WERI-Rb-1 (cell line): ENCODE measurements around the gene SDSL.

ENCODE experiments used
- DNase-seq: peaks from one replicate; pipeline ENCODE4 v3.0.0-alpha.2; 2020
- H3K27ac ChIP-seq: fragments of 250-450 bp; sonication (Bioruptor Pico); 2 replicates; pipeline ENCODE4 v1.5.1; 2020; ENCODE audit warnings: mild to moderate bottlenecking, moderate library complexity
- H3K27me3 ChIP-seq: fragments of 250-450 bp; sonication (Bioruptor Pico); 2 replicates; pipeline ENCODE4 v1.5.1; 2021; ENCODE audit warnings: mild to moderate bottlenecking, low read depth, moderate library complexity; ENCODE audit not compliant: insufficient read depth, severe bottlenecking
- H3K36me3 ChIP-seq: fragments of 250-450 bp; sonication (Bioruptor Pico); 2 replicates; pipeline ENCODE4 v1.5.1; 2020; ENCODE audit warnings: mild to moderate bottlenecking, moderate library complexity
- H3K4me3 ChIP-seq: 2 replicates; pipeline ENCODE4 v1.5.1; 2011; ENCODE audit warnings: low read depth, mild to moderate bottlenecking, control low read depth, low read length
- H3K9me3 ChIP-seq: fragments of 250-450 bp; sonication (Bioruptor Pico); 2 replicates; pipeline ENCODE4 v1.5.1; 2021; ENCODE audit warnings: mild to moderate bottlenecking, moderate library complexity; ENCODE audit not compliant: severe bottlenecking
- TF ChIP-seq, protein P1 (sequence below): IDR thresholded peaks from 2 replicates; pipeline ENCODE4 v1.5.1; 2011; ENCODE audit warnings: low read depth, mild to moderate bottlenecking, control low read depth, inconsistent platforms, low read length

The SDSL gene

DNA sequence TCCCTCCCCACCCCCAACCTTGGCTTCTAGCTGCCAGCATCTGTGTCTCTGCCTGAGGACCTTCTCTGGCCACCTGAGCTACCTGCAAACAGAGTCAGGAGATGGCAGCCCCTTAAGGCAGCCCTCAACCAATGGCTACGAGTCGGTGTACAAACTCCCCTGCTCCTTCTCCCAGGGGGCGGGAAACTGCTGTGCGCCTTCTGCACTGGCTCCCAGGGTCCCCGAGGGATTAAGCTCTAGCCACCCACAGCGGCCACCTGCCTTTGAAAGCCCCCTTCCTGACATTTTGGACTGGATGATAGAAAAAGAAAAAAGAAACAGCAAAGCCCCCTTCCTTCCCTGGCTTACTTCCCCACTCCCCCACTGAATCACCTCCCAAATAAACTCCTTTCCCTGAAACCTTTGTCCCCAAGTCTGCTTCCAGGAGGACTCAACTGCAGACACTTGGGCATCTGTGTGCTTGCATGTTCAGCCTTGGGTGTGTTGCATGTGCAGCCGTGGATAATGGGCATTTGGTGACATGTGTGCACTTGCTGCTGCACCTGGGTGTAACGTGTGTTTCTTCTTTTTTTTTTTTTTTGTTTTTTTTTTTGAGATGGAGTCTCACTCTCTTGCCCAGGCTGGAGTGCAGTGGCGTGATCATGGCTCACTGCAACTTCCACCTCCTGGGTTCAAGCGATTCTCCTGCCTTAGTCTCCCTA, 24.5 kb upstream of the SDSL start:
- no peaks in the 10 kb centered on the region for H3K27me3 ChIP-seq
- TF ChIP-seq, protein P1, sequence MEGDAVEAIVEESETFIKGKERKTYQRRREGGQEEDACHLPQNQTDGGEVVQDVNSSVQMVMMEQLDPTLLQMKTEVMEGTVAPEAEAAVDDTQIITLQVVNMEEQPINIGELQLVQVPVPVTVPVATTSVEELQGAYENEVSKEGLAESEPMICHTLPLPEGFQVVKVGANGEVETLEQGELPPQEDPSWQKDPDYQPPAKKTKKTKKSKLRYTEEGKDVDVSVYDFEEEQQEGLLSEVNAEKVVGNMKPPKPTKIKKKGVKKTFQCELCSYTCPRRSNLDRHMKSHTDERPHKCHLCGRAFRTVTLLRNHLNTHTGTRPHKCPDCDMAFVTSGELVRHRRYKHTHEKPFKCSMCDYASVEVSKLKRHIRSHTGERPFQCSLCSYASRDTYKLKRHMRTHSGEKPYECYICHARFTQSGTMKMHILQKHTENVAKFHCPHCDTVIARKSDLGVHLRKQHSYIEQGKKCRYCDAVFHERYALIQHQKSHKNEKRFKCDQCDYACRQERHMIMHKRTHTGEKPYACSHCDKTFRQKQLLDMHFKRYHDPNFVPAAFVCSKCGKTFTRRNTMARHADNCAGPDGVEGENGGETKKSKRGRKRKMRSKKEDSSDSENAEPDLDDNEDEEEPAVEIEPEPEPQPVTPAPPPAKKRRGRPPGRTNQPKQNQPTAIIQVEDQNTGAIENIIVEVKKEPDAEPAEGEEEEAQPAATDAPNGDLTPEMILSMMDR = no peak

DNA sequence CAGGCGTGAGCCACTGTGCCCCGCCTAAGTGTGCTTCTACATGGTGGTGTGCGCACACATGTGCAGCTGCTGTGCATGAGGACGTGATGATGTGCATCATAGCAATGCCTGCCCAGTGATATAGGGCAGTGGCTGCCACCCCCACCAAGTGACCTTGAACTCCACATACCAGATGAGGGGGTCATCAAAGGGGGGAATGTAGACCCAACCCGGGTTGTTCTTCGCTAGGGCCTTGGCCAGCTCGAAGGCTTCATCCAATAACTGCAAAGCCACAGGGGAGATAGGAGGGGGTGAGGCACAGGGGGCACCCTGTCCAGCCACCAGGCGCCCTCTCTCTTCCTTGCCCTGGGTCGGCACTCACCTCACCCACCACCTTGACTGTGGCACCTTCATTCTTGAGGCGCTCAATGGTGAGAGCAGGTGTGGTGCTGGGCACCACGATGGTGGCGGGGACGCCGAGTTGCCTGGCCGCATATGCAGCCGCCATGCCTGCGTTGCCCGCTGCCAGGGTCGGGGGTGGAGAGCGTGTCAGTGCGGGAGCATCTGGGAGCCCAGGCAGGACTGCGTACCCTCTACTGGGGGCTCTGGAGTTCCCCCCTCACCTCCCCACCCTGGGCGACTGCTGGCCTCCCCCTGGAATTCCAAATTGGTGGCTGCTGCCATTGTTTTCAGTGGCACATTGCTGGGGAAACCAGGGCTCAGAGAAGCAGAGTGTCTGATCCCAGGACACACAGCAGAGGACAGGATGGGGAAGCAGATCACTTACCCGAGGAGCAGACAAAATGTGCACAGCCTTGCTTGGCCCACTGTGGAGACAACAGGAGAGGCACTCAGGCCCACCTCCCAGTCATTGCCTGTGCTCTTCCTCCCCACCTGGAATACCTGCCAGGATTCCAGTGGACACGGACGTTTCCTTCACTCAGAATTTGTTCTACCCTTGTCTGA, 23.6 kb upstream of the SDSL start:
- TF ChIP-seq, protein P1 = no peak

More for the DNA sequence above, 24.5 kb upstream of the SDSL start:
- Histone ChIP-seq H3K36me3 (no peaks in the 10 kb centered on the region), H3K27ac (no peak overlapping the region), H3K9me3 (no peaks in the 10 kb centered on the region), H3K4me3 (no peak overlapping the region)
- DNase-seq = no peak

DNA sequence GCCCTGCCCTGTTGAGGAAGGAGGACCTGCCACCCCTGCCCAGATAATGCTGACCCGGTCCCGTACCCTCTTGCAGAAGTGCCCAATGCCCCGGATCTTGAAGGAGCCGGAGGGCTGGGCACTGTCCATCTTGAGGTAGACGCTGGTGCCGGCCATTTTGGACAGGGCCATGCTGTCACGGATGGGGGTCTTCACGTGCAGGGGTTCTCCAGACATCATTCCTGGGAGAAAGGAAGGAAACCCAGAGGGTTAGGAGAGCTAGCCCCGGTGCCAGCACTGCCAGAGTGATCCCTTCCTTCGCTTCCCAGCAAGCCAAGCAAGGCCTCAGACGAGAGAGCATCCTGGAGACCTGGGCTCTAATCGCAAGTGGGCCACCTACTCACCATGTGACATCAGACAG, 22.7 kb upstream of the SDSL start:
- no peaks in the 10 kb centered on the region for H3K9me3 ChIP-seq
- no peaks in the 10 kb centered on the region for H3K27me3 ChIP-seq
- no peak overlapping the region for H3K27ac ChIP-seq
- no peak for DNase-seq
- H3K4me3 ChIP-seq = no peak overlapping the region
- TF ChIP-seq, protein P1 = no peak
- H3K36me3 ChIP-seq = no peaks in the 10 kb centered on the region

More for the DNA sequence above, 23.6 kb upstream of the SDSL start:
- Histone ChIP-seq H3K27ac (no peak overlapping the region), H3K9me3 (no peaks in the 10 kb centered on the region), H3K36me3 (no peaks in the 10 kb centered on the region), H3K27me3 (no peaks in the 10 kb centered on the region), H3K4me3 (no peak overlapping the region)
- no peak for DNase-seq

DNA sequence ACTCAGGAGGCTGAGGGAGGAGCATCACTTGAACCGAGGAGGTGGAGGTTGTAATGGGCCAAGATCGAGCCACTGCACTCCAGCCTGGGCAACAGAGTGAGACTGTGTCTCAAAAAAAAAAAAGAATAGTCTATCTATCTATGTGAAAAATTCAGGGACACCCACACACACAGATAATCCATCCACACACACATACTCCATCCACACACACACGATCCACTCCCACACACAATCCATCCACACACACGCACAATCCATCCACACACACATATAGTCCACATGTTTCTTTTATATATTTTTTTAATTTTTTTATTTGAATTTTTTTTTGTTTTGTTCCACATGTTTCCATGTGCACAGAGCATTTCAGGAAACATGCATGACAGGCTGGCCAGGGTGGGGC, 21.8 kb upstream of the SDSL start:
- H3K9me3 ChIP-seq = no peaks in the 10 kb centered on the region
- no peak overlapping the region for H3K27ac ChIP-seq
- DNase-seq = no peak
- no peaks in the 10 kb centered on the region for H3K27me3 ChIP-seq
- no peaks in the 10 kb centered on the region for H3K36me3 ChIP-seq
- H3K4me3 ChIP-seq = no peak overlapping the region
- TF ChIP-seq, protein P1 = no peak

DNA sequence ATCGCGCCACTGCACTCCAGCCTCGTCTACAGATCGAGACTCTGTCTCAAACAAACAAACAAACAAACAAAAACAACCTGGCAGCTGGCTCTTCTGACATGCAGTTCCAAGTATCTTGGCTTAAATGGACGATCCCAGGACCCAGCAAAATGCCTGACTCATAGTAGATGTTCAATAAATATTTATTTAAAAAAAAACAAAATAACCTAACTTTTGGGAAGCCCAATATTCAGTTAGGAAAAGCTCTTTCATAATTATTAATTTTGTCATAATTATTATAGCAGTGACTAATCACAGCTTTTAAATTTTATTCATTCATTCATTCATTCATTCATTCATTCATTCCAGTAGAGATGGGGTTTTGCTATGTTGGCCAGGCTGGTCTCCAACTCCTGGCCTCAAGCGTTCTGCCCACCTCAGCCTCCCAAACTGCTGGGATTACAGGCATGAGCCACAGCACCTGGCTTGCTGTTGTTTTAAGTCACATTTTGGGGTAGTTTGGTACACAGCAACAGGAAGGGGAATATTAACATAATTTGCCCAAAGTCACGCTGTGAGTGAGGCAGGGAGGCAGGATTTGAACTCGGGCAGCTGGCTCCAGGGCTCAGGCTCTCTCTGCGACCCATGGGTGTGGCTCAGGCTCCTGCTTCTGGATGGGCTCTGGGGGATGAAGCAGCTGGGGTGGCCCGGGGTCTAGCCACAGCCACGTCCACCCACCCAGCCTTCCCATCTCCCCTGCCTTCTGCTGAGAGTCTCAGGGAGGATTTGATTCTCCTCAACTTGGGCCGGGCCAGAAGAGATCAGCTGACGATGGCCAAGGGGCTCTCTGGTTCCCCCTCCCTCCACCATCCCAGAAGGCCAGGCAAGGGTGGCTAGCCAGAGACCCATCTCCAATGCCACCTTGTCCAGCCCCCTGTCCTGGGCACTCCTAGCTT, 20.8 kb upstream of the SDSL start:
- DNase-seq = no peak
- TF ChIP-seq, protein P1 = no peak
- no peaks in the 10 kb centered on the region for H3K36me3 ChIP-seq
- no peak overlapping the region for H3K4me3 ChIP-seq
- H3K27ac ChIP-seq = no peak overlapping the region
- no peaks in the 10 kb centered on the region for H3K27me3 ChIP-seq
- H3K9me3 ChIP-seq = no peaks in the 10 kb centered on the region
